Cortex of kidney (tissue), 1 donor: ENCODE measurements around the gene SRPRA.
"Not testable (repeated sequence)": the region's sequence is repeated elsewhere in the genome, so short reads cannot be mapped to it uniquely, and the experiment has no call there.

ENCODE experiments used
- DNase-seq: peaks from one replicate; lab custom pipeline; 2025; lab: John Stamatoyannopoulos, UW

SRPRA gene

DNA sequence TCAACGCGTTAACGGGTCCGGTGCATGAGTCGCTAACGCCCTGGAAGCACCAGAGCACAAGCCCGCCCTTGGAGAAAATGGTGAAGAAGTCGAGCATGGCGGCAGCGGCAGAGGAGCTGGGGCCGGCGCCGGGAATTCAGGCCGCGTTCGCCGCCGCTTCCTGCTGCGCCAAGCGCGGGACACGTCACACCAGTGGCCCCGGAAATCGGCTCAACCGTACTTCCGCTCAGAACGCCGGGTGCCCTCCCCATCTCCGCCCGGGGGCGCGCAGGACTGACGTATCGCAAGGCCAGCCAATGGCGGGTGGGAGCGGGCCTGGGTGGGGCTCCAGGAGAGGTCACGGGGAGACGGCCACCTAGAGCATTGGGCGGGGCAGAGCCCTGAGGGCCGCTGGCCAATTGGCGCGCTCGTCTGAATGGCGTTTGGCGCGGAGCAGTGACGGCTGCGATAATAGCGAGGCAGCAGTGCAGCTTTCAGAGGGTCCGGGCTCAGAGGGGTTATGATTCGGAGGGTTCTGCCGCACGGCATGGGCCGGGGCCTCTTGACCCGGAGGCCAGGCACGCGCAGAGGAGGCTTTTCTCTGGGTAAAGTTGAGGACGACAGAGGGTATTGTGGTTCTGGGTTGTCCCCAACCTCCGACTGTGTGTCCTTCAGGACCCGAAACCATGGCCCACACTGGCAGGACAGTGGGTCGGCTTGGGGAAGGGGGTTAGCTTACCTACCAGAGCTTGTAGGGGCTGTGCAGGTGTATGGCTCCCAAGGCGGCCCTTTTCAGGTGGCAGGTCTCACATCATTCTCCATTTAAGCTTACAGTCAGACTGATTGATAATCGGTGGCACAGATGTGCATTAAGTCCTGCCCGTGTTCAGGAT is at the start of gene SRPRA, which contains the start of gene FOXRED1:
Gene SRPRA (minus strand): TSS at position 188 of the 872 bp plus-strand sequence. CDS start 91 bp downstream, at position 97.
Gene FOXRED1 (plus strand): TSS at position 447 of the 872 bp plus-strand sequence. CDS start 53 bp downstream, at position 500.
- peak; percentile 92 for DNase-seq

DNA sequence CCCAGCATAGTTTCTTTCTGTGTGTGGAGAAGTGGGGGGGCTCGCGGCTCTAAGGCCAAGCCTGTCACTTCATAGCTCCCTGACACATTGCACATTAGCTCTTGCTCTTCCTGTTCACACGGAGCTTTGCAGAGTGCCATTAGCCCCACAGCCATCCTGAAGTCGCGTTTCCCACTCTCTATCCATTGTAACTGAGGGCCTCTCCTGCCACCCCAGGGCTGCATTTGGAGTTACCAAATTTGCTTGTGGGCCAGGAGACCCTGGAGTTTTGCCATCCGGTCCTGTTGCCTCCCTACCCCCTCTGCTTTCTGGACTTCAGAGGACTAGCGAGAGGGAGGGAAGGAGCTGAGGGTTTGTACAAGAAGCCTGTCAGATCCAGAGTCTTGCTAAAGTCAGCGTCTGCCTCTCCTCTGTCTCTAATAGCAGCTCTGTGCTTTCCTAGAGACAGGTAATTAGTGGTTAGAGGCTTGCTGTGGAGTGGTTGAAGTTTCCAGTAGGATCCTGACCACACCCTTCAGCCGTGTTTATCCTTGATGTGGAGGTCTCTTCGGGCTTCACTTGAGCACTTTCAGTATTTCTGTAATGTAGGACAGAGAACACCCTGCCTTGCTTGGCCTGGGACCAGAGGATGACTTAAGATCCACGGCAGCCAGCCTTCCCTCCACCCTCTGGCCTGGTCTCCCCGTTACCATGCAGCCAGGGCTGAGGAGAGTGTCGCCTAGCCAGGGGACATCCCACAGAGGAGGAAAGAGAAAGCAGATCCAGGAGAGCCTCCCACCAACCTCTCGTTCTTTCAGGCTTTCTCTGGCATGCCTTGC is 49.3 kb upstream of the SRPRA start:
- no peak for DNase-seq

DNA sequence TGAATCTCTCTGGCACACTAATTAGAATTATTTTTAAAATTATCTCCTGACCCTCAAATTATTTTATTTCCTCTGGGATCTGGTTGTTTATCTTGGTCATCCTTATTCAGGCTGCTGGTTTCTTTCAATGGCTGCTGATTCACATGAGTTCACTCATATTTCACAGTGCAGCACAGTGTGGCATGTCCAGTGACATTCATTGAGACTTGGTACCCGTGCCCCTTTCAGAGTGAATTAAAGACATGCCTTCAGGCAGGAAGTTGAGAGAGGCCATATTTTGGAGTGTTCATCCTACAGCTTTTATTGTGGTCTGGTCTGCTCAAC is 48.7 kb upstream of the SRPRA start:
- DNase-seq: no peak

DNA sequence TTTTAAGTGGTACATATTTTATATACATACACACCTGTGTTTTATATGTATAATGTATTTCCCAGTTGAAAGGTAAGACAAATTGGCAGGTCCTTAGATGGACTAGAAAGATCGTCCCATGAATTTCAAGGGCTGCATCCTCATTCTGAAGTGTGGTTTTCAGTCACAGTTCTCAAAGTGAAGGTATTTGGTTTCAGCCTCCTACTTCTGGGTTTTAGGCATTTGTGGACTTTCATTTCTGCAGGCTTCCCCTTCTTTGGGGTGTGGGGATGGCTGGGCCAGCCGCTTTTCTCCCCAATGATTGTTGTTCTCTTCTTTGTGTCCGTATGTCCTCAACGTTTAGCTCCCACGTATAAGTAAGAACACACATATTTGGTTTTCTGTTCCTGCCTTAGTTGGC is 45.1 kb upstream of the SRPRA start:
- no peak for DNase-seq

DNA sequence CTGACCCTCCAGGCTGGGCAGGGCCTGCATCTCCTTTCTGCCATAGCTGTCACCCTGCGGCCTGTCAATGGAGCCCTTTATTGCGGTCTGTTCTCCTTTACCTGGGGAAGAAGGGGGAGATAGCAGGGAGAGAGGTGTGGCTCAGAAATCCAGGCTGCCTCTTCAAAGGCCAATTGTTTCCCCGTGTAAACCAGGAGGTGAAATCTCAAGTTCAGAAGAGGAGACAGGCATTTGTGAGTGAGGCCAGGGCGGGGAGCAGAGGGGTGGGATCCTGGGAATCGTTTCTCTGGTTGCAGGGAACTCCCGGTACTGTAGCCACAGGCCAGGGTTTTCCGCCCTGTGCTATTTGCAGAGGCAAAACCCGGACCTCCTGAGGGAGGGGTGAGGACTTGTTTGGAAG is 44.3 kb upstream of the SRPRA start:
- DNase-seq: no peak

- no peak for DNase-seq
These were observed 43.0 kb upstream of the SRPRA start for GRCh38 chr11:126311401-126312291.

GRCh38 chr11:126310992-126311310 is 42.3 kb upstream of the SRPRA start:
- DNase-seq: no peak

DNA sequence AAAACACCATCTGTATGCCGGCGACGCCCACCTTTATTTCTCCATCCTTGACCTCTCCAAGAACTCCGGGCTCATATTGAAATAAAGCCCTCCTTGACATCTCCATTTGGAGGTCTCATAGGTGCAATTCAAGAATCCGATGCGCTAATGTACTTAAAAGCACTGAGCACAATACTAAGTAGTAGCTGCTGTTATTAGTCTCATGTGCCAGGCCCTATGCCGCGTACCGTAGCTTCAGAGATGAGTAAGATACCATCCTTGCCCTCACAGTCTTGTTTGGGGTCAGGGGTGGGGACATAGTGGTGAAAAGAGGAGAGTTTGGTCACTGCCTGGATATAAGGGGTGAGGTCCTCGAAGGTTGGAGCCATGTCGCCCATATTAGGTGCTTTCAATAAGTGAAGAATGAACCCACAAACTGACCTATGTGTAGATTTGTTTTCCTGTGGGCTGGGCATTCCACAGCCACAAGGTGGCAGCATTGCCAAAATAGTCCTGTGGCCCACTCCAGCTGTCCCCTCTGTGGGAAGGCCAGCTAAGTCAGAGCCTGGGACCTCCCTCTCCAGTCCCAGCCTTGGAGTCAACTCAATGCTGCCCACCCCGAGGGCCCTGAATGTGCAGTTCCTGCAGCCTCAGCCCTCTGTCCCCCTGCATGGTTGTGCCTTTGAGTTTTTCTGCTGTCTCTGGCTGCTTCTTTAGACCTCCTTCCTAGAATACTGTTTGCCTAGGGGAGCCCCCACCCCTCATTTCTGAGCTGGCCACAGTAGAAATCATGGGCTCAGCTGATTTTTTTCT is 41.7 kb upstream of the SRPRA start:
- no peak for DNase-seq

GRCh38 chr11:126308771-126309170 is 40.1 kb upstream of the SRPRA start:
- not testable (repeated sequence) for DNase-seq

GRCh38 chr11:126308271-126308671 is 39.6 kb upstream of the SRPRA start:
- no peak for DNase-seq

GRCh38 chr11:126307706-126308105 is 39.0 kb upstream of the SRPRA start:
- no peak for DNase-seq

DNA sequence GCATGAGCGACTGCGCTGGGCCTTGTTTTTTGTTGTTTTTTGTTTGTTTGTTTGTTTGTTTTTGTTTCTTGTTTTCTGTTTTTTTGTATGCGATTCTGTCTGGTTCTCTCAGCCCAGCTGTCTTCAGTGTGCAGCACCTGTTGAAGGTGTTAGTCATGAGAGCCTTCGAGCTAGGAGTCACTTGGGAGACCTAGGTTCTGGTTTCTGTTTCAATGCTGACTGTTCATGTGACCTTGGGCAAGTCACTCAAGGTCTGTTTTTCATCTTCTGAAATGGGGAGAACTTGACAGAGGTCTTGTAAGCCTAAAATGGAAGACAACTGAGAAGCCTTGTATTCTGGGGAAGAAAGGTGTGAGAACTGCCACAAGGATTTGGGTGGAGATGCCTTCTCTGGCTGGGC is 37.0 kb upstream of the SRPRA start:
- DNase-seq: no peak

- no peak for DNase-seq
These were observed 35.9 kb upstream of the SRPRA start for GRCh38 chr11:126304457-126305075.

DNA sequence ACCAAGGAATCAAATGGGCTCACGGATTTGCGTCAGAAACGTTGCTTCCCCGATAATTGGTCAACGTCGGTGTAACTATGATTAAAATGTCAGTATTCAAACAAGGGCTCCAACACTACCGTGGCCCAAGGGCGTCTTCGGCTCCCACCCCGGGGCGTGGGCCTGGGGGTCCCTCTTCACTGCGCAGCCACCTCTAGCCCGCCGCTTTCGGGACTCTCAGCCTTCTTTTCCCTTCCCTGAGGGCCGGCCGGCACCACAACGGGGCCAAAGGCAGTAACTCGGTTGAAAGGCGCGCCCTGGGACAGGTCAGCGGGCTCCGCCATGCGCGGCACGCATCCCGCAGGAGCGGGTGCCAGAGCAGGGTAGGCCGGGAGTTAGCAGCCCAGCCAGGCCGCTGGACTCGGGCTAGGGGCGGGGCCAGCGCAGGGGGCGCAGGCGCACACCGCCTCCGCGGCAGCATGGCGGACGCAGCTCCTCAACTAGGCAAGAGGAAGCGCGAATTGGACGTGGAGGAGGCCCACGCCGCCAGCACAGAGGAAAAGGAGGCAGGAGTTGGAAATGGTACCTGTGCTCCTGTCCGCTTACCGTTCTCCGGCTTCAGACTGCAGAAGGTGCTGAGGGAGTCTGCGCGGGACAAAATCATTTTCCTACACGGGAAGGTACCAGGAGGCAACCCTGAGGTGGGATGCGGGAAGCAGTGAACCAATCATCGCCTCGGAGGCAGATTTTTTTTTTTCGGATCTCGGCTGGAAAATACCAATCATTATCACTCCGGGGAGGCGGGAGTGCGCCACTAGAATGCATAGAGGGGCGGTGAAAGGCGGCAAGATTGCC is 35.1 kb upstream of the SRPRA start, which contains the start of gene DCPS:
Gene DCPS (plus strand): TSS at position 438 of the 834 bp plus-strand sequence. CDS start 21 bp downstream, at position 459.
- DNase-seq: peak; percentile 38

- DNase-seq: no peak
These were observed 28.3 kb upstream of the SRPRA start for GRCh38 chr11:126297004-126297403.

DNA sequence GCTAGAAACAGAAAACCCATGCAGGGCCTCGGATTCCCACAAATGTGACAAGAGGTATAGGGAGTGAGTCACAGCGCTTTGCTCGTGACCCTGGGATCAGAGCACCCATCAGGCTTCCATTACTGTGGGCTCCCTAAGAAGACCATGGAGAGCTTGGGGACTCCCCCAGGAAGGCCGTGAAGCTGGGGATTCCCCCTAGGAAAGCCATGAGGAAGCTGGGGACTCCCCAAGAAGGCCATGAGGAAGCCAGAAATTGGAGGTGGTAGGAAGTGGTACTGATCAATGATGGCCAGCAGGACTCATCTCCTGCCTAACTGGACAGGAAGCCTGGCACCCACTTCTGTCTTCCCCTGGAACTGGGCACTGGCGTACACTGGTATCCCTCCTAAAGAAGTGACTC is 25.0 kb upstream of the SRPRA start:
- no peak for DNase-seq

GRCh38 chr11:126290887-126291286 is 22.2 kb upstream of the SRPRA start:
- DNase-seq: no peak

- no peak for DNase-seq
These were observed 19.5 kb upstream of the SRPRA start for GRCh38 chr11:126288237-126288636.

DNA sequence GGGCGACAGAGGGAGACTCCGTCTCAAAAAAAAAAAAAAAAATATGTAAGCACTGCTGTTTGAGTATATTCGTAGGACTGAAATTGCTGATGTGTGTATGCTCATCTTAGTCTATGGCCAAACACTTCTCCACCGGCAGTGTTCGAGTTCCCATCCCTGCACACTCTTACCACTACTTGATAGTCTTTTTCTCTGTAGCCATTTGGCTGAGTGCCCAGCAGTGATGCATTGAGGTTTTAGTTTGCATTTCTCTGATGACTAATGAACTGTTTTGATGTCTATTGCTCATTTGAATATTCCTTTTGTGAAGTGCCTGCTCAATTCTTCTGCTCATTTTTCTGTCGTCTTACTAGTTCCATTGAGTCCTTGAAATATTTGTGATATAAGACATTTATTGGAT is 16.1 kb upstream of the SRPRA start:
- no peak for DNase-seq
